GM08714 (cell line): Measurements from ENCODE around the gene KLF9.

Experiments
- H3K4me3 ChIP-seq: fragments of 200-500 bp; sonication (Bioruptor generic); 2 replicates; pipeline ENCODE4 v1.5.1; 2014; ENCODE audit warnings: mild to moderate bottlenecking, low read length, inconsistent platforms
- ZNF274 ChIP-seq: IDR thresholded peaks from 2 replicates; pipeline ENCODE4 v1.6.1; 2012; ENCODE audit warnings: mild to moderate bottlenecking, low read depth, low read length

The KLF9 gene

DNA sequence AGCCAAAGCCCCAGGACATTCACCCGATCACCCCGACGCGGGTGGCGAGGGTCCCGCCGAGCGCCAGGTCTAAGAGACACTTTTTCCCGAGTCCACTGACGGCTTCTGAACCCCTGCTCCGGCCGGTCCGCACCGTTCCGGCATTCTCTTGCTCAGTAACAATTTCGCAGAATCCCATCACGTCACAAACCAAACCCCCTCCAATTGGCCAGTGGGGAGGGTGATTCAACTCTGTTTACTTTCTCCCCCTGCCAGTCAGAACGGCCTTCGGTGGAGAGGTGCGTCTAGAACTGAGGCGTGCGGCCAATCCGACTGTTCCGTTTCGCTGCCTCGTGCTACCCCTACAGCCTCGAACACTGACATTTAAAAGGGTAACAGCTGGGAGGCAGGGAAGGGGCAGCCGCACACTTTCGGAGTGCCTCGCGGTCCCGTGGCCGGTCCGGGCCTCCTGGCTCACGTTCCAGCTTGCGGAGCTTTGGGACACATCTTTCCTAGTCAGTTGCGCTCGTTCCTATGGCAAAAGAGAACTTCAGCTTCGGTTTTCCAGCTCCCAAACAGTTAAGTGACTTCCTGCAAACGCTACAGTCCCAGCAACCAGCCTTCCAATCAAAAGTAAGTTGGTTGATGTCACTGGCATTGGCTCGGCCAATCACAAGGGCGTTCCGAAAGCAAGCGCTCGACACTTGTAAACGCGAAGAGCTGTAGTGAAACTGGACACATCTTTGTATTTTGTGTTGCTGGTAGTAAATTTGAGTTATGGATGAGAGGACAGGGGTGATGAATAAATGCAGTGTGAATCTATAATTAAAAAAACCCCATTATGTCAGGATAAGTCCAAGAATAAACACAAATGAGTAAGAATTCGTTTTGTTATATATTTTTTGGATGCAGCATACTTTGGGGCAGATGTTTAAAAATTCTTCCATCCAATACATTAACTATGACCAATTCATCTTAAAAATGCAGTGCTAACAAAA, at the start of gene KLF9:
KLF9 (minus strand) TSS at position 859 of the 977 bp plus-strand sequence. CDS start 1,294 bp downstream, outside the sequence.
- peak within 1 kb of the TSS; percentile 73; the same call in 1 of the 2 replicates for H3K4me3 ChIP-seq
- no peak for TF ChIP-seq ZNF274

DNA sequence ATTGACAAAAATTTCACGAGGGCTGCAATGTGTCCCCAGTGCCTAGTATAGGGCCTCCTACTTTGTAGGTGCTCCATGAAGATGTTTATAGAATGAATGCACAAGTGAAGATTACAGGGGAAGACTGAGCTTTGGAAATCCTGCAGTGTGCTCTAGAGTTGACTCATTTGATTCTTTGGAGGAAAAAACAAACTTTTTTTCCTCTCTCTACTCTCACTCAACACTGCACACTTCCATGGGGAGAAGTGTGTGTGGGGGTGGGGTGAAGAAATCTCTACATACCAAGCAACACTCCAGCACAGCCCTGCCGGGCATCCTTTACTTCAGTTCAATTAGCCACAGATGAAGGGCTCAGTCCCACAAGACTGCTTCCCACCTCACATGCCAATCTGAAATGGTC, 49.4 kb upstream of the KLF9 start:
- no peak for TF ChIP-seq ZNF274
- H3K4me3 ChIP-seq, result no peak overlapping the region

DNA sequence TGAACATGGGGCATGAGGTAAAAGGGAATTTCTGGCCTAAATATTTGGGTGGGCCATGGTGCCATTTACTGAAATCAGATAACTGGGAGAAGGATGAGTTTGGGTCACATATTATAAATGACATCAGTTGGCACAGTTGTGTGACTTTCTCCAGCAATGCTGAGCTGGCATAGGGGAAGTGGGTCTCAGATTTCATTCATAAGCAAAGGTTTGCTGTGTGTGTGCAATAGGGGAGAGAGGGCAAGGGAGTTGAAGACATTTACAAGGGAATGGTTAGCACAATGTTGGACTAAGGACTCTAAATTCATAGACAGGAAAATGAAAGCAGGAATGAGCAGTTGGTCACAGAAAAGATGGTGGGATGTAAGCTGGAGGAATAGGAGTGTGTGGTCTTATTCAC, 47.8 kb upstream of the KLF9 start:
- no peak for TF ChIP-seq ZNF274

DNA sequence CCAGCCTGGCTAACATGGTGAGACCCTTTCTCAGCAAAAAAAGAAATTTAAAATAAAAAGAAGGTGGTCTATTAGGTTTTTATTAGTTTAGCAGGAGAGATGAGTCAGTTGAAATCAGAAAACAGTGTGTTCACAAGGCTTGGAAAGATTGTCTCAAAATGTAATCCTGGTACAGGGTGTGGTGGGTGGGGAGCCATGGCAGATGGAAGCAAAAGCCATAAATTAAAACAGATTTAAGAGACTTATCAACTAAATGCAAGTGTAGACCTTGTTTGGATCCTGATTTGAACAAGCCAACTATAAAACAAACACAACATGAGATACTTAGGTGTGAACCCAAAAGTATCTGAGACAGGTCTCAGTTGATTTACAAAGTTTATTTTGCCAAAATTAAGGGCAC, 42.8 kb upstream of the KLF9 start:
- H3K4me3 ChIP-seq, result no peak overlapping the region
- TF ChIP-seq ZNF274, result no peak

More for the DNA sequence above, 47.8 kb upstream of the KLF9 start:
- no peak overlapping the region for H3K4me3 ChIP-seq

DNA sequence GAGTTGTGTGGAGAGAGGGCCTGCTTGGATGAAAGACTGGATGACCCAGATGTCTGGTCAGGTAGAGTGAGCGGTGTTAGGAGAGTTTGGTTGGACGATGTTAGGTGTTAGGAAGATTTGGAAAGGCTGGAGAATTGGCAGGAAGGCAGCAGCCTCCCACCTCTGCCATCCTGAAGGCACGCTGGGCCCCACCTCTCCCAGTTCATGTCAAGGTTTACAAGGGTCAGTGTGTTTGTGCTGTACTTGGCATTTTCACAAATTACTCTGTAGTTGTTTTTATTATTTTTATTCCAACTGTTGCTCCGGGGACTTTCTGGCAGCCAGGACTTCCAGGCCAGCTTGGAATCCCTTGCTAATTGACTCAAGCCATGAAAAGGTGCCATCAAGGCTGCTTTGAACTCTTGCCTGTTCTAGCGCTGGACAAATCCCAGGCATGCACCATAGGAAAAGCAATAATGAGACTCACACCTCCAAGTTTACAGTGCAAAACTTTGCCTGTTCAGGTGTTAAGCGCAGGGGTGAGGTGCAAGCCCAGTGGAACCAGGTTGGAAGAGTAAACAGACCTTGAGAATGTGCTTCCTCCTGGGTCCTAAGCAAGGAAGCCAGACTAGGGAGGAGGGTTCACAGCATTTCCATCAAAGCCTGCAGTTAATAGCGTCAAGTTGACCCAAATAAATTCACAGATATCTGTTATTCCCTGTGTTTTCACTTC, 41.7 kb upstream of the KLF9 start:
- no peak for TF ChIP-seq ZNF274
- H3K4me3 ChIP-seq, result no peak overlapping the region

DNA sequence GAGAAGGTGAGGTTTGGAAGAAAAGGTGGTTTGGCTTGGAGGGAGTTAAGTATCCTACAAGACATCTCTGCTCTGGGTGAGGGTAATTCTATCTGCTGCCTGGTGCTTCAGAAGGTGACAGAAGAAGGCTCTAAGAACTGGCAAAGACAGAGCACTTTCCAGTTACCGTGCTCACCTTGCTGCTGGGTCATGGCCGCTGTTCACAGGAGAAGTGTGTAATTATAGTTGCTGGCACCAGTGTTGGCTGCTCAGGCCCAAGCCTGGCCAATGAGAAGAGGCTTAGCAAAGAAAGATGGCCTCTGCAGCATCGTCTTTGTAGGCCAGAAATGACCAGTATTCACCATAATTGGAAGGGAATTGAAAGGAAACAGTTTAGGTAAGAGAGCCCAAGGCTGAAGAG, 37.9 kb upstream of the KLF9 start:
- no peak overlapping the region for H3K4me3 ChIP-seq
- no peak for TF ChIP-seq ZNF274

DNA sequence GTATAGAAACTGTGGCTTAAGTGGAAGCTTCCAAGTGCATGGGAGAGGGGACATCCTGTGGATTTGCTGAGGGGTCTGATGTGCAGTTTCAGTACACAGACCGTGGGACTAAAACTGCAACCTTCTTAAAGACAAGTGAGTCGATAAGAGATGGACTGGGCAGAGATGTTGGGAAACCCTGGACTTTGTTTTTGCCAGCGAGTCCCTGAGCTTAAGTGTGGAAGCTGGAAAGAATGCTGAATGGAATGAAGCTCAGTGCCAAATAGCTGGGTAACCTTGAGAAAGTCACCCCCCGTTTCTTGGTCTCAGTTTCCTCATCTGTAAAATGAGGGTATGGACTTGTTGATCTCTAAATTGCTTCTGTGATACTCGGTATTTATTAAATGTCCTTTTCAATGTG, 37.3 kb upstream of the KLF9 start:
- no peak for TF ChIP-seq ZNF274
- no peak overlapping the region for H3K4me3 ChIP-seq

DNA sequence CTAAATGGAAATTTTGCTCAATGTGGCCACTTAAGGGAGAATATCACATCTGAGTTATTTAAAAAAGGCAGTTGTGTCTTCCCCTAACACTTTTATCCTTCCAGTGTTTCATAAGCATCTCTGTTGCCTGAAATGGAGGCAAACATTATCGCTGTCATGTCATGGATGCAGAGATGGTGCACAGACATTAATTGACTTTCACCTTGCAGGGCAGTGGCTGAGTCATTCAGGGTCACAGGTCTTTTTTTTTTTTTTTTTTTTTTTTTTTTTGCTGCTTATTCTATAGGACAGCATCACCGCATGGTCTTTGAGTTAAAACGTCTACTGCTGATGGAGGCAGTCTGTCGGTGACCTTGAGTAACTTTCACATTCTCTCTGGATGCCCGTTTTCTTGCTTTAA, 36.3 kb upstream of the KLF9 start:
- H3K4me3 ChIP-seq, result no peak overlapping the region
- TF ChIP-seq ZNF274, result no peak

DNA sequence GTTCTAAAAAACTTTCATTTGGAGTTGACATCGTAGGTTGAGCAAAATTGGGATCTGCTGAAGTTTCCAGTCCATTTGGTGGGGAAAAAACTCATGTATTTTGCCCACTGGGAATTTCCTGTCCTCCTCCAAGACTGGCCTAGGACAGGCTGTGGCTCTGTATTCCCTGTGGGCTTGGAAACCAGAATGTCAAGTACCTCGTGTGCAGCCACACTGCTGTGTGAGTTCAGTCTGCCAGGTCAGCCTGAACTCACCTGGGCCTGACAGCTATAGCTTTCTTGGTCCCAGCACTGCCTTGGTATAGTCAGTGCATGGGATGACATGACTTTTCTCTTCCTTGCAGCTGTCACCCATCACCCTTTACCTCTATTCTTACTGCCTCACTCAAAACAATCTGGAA, 35.0 kb upstream of the KLF9 start:
- H3K4me3 ChIP-seq, result no peak overlapping the region
- TF ChIP-seq ZNF274, result no peak

DNA sequence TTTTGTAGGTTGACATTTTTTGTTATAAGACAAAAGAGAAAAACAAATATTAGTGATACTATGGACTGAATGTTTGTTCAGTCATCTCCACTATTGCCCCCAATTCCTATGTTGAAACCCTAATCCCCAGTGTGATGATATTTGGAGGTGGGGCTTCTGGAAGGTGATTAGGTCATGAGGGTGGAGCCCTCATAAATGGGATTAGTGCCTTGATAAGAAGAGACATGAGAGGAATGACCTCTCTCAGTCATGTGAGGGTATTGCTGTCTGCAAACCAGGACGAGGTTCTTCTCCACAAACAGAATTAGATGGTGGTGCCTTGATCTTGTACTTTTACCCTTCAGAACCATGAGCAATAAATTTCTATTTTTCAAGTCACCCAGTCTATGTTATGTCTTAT, 34.5 kb upstream of the KLF9 start:
- TF ChIP-seq ZNF274, result no peak
- H3K4me3 ChIP-seq, result no peak overlapping the region

DNA sequence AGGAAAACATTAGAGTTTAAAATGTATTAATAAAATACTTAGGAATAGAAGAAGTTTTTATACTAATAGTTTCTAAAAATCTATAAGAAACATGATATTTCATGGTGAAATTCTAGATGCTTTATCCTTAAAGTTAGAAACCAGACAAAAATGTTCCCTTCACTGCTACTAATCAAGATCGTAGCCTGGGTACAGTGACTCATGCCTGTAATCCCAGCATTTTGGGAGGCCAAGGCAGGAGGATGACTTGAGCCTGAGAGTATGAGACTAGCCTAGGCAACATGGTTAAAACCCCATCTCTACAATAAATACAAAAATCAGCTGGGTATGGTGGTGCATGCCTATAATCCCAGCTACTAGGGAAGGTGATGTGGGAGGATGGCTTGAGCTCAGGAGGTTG, 30.4 kb upstream of the KLF9 start:
- no peak overlapping the region for H3K4me3 ChIP-seq
- no peak for TF ChIP-seq ZNF274

DNA sequence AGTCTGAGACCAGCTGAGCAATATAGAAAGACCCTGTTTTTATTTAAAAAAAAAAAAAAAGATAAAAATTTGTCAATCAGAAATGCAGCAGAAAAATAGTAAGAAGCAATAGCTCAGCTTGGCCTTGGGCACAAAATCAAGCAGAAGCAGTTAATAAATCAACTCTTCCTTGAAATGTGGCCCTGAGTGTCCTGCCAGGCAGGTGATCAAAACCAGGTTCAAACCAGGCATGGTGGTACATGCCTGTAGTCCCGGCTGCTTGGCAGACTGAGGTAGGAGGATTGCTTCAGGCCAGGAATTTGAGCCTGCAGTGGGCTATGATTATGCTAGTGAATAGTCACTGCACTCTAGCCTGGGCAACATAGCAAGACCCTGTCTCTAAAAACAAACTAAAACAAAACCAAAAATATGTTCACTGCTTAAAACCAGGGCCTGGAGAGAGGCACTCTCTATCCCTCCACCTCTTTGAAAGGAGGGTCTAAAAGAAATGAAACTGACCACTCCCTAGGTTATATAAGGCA, 27.9 kb upstream of the KLF9 start:
- TF ChIP-seq ZNF274, result no peak
- H3K4me3 ChIP-seq, result no peak overlapping the region

DNA sequence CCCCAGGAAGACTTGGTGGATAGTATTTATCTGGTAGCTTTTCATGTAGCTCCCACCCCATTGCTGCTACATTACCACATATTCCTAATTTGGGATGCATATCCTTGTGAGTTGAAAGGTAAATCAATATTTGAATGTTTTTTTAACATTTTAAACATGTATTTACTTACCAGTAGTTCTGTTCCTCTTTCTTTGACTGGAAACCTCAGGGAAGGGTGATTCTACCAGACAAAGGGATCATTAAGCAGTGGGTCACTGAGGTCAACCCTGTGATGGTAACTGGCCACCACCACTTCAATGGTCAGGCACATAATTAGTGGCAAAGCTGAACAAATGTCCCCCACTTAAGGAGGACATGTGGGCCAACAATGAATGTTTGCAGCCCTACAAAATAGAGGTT, 27.2 kb upstream of the KLF9 start:
- no peak overlapping the region for H3K4me3 ChIP-seq
- TF ChIP-seq ZNF274, result no peak

DNA sequence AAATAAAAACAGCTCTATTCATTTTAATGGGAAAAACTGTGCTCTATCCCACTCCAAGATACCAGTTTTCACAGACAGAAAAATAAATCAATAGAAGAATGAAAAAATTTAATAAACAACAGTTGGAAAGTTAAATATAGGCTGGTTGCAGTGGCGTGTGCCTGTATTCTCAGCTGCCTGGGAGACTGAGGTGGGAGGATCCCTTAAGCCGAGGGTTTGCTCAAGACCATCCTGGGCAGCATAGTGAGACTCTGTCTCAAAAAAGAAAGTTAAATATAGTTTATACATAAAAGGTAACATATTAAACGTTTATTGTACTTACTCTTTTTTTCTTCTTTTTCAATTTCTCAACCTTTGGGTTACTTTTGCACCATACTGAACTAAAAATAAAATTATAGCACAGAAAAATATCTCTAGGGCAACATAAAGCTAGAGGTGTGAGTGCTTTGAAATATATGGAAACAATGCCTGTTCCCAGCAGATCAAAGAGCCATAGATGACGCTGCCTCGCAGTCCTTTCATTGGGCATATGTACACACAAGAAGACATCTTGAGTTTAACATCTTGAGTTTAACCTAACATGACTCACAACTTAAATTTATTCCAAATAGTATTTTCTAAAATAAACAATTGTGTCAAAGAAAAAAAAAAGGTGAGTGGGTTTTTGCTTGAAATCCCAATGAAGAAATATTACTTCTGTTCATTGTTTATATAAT, 25.7 kb upstream of the KLF9 start:
- no peak overlapping the region for H3K4me3 ChIP-seq
- no peak for TF ChIP-seq ZNF274
